HepG2 (cell line): ENCODE data around the gene QDPR. TPM values are rescaled to one million over a fixed set of nuclear protein-coding genes. Genes with fewer than 3 reads are reported as not detected.

ENCODE experiments used
- ARID2 ChIP-seq: sonication (generic); formaldehyde crosslinking; IDR thresholded peaks from 2 replicates; pipeline ENCODE4 v1.8.1; 2022; ENCODE audit warnings: mild to moderate bottlenecking, missing genetic modification reagents, borderline replicate concordance
- CEBPG ChIP-seq: IDR thresholded peaks from 2 replicates; pipeline ENCODE4 v1.6.1; 2016
- CREM ChIP-seq, 2 experiments: sonication (generic) in 1 of 2; formaldehyde crosslinking in 1 of 2; IDR thresholded peaks; 2 replicates each; pipeline versions ENCODE4 v1.4.0 to v1.6.1; 2016 to 2020; ENCODE audit warnings: antibody characterized with exemption in 1 of 2, mild to moderate bottlenecking in 1 of 2, missing genetic modification reagents in 1 of 2
- EP300 ChIP-seq, 3 experiments: sonication (generic) in 1 of 3; formaldehyde crosslinking in 1 of 3; IDR thresholded peaks; 2 replicates each; pipeline versions ENCODE4 v1.5.1 to v1.6.1; 2011 to 2020; ENCODE audit warnings: low read depth in 2 of 3, low read length in 2 of 3, borderline replicate concordance in 1 of 3, improper control_type of control experiment in 1 of 3, mild to moderate bottlenecking in 1 of 3, missing genetic modification reagents in 1 of 3, moderate library complexity in 1 of 3
- ETV5 ChIP-seq: IDR thresholded peaks from 2 replicates; pipeline ENCODE4 v1.6.1; 2018; ENCODE audit warnings: missing biosample characterization, missing genetic modification reagents, inconsistent platforms, borderline replicate concordance
- FOXA1 ChIP-seq, 2 experiments: fragments of 450-650 bp in 1 of 2; sonication (generic) in 1 of 2; formaldehyde crosslinking in 1 of 2; IDR thresholded peaks; 2 replicates each; pipeline versions ENCODE4 v1.4.0 to v1.6.1; 2016 to 2020; ENCODE audit warnings: missing genetic modification reagents in 1 of 2
- HDAC1 ChIP-seq: sonication (generic); formaldehyde crosslinking; IDR thresholded peaks from 2 replicates; pipeline ENCODE4 v1.5.1; 2020; ENCODE audit warnings: mild to moderate bottlenecking, missing genetic modification reagents
- JUND ChIP-seq: sonication (generic); formaldehyde crosslinking; IDR thresholded peaks from 2 replicates; pipeline ENCODE4 v1.8.0; 2022; ENCODE audit warnings: mild to moderate bottlenecking, missing genetic modification reagents
- MAFG ChIP-seq: sonication (generic); formaldehyde crosslinking; IDR thresholded peaks from 2 replicates; pipeline ENCODE4 v1.5.1; 2020; ENCODE audit warnings: mild to moderate bottlenecking, missing genetic modification reagents
- MED8 ChIP-seq: sonication (generic); formaldehyde crosslinking; IDR thresholded peaks from 2 replicates; pipeline ENCODE4 v1.8.1; 2023; ENCODE audit warnings: mild to moderate bottlenecking, missing genetic modification reagents; ENCODE audit not compliant: insufficient replicate concordance
- MEIS2 ChIP-seq: sonication (generic); formaldehyde crosslinking; IDR thresholded peaks from 2 replicates; pipeline ENCODE4 v1.9.0; 2021; ENCODE audit warnings: mild to moderate bottlenecking, missing genetic modification reagents
- MIER3 ChIP-seq: IDR thresholded peaks from 2 replicates; pipeline ENCODE4 v1.6.1; 2016; ENCODE audit warnings: missing compliant biosample characterization, borderline replicate concordance
- MLLT10 ChIP-seq: sonication (generic); formaldehyde crosslinking; IDR thresholded peaks from 2 replicates; pipeline ENCODE4 v1.4.0; 2020; ENCODE audit warnings: missing genetic modification reagents
- MZF1 ChIP-seq: sonication (generic); formaldehyde crosslinking; IDR thresholded peaks from 2 replicates; pipeline ENCODE4 v1.8.1; 2023; ENCODE audit warnings: mild to moderate bottlenecking, missing genetic modification reagents, borderline replicate concordance
- NCOA5 ChIP-seq: sonication (generic); formaldehyde crosslinking; IDR thresholded peaks from 2 replicates; pipeline ENCODE4 v1.4.0; 2020; ENCODE audit warnings: missing genetic modification reagents
- NFYB ChIP-seq: sonication (generic); formaldehyde crosslinking; IDR thresholded peaks from 2 replicates; pipeline ENCODE4 v1.4.0; 2020; ENCODE audit warnings: missing genetic modification reagents
- PHF21A ChIP-seq: sonication (generic); formaldehyde crosslinking; IDR thresholded peaks from 2 replicates; pipeline ENCODE4 v1.5.0; 2020; ENCODE audit warnings: mild to moderate bottlenecking, missing genetic modification reagents
- RELA ChIP-seq: sonication (generic); formaldehyde crosslinking; IDR thresholded peaks from 2 replicates; pipeline ENCODE4 v1.4.0; 2020; ENCODE audit warnings: missing genetic modification reagents
- SALL1 ChIP-seq: sonication (generic); formaldehyde crosslinking; IDR thresholded peaks from 2 replicates; pipeline ENCODE4 v1.8.0; 2022; ENCODE audit warnings: mild to moderate bottlenecking, missing genetic modification reagents
- SMAD3 ChIP-seq: sonication (generic); formaldehyde crosslinking; IDR thresholded peaks from 2 replicates; pipeline ENCODE4 v1.4.0; 2020; ENCODE audit warnings: missing genetic modification reagents
- SSRP1 ChIP-seq: IDR thresholded peaks from 2 replicates; pipeline ENCODE4 v1.6.1; 2016; ENCODE audit warnings: control low read depth
- ZBTB8A ChIP-seq: sonication (generic); formaldehyde crosslinking; IDR thresholded peaks from 2 replicates; pipeline ENCODE4 v1.4.0; 2020; ENCODE audit warnings: mild to moderate bottlenecking, low read depth, missing genetic modification reagents, borderline replicate concordance
- ZKSCAN8 ChIP-seq: IDR thresholded peaks from 2 replicates; pipeline ENCODE4 v1.6.1; 2016; ENCODE audit warnings: borderline replicate concordance, missing genetic modification reagents, missing compliant biosample characterization
- ZNF121 ChIP-seq: sonication (generic); formaldehyde crosslinking; IDR thresholded peaks from 2 replicates; pipeline ENCODE4 v1.5.0; 2020; ENCODE audit warnings: mild to moderate bottlenecking, missing genetic modification reagents
- ZNF350 ChIP-seq: sonication (generic); formaldehyde crosslinking; IDR thresholded peaks from 2 replicates; pipeline ENCODE4 v1.4.0; 2020; ENCODE audit warnings: mild to moderate bottlenecking, low read depth, missing genetic modification reagents, borderline replicate concordance
- ZNF547 ChIP-seq: sonication (generic); formaldehyde crosslinking; IDR thresholded peaks from 2 replicates; pipeline ENCODE4 v1.5.1; 2020; ENCODE audit warnings: mild to moderate bottlenecking, missing genetic modification reagents
- ZNF557 ChIP-seq: sonication (generic); formaldehyde crosslinking; IDR thresholded peaks from 2 replicates; pipeline ENCODE4 v1.4.0; 2020; ENCODE audit warnings: missing genetic modification reagents
- ZNF567 ChIP-seq: sonication (generic); formaldehyde crosslinking; IDR thresholded peaks from 2 replicates; pipeline ENCODE4 v1.8.1; 2023; ENCODE audit warnings: mild to moderate bottlenecking, missing genetic modification reagents, borderline replicate concordance
- ZNF615 ChIP-seq: sonication (generic); formaldehyde crosslinking; IDR thresholded peaks from 2 replicates; pipeline ENCODE4 v1.5.0; 2020; ENCODE audit warnings: mild to moderate bottlenecking, missing genetic modification reagents, borderline replicate concordance
- ZNF652 ChIP-seq: IDR thresholded peaks from 2 replicates; pipeline ENCODE4 v1.6.1; 2016; ENCODE audit warnings: low read depth, borderline replicate concordance
- ZSCAN31 ChIP-seq: sonication (generic); formaldehyde crosslinking; IDR thresholded peaks from 2 replicates; pipeline ENCODE4 v1.5.0; 2020; ENCODE audit warnings: low read depth, mild to moderate bottlenecking, missing genetic modification reagents
- polyA plus RNA-seq, 8 experiments: library from polyadenylated mRNA; depleted of rRNA in 3 of 8; stranded (reverse) in 7 of 8; unstranded in 1 of 8; fragments of >200 nt; fragmentation: Illumina TruSeq in 4 of 8; extraction: Trizol in 4 of 8; gene quantifications; 2 replicates each; pipeline versions ENCODE4 v1.2.1 to v1.2.3, GENCODE V29; 2011 to 2016; ENCODE audit warnings: low read depth in 4 of 8, missing spikeins in 1 of 8, mixed read lengths in 1 of 8; ENCODE audit not compliant: insufficient read depth in 1 of 8
- total RNA-seq, 5 experiments: library from RNA; depleted of rRNA; stranded (reverse); fragments of >200 nt; fragmentation: Illumina TruSeq; extraction: Trizol; gene quantifications; 2 replicates each; pipeline ENCODE4 v1.2.3, GENCODE V29; 2016; ENCODE audit warnings: low read depth in 1 of 5
- TF ChIP-seq, protein P1 (sequence below): sonication (generic); formaldehyde crosslinking; IDR thresholded peaks from 2 replicates; pipeline ENCODE4 v1.5.0; 2020; ENCODE audit warnings: missing genetic modification reagents
- TF ChIP-seq, protein P2 (sequence below): sonication (generic); formaldehyde crosslinking; IDR thresholded peaks from 2 replicates; pipeline ENCODE4 v1.5.1; 2020; ENCODE audit warnings: missing genetic modification reagents, mild to moderate bottlenecking, borderline replicate concordance

QDPR gene
- total and polyA plus RNA-seq, 2 of the 13 experiments (the other 11 are each of a cell fraction or from before 2014, with no cell fraction given) = 9.9 to 95.5 TPM

DNA sequence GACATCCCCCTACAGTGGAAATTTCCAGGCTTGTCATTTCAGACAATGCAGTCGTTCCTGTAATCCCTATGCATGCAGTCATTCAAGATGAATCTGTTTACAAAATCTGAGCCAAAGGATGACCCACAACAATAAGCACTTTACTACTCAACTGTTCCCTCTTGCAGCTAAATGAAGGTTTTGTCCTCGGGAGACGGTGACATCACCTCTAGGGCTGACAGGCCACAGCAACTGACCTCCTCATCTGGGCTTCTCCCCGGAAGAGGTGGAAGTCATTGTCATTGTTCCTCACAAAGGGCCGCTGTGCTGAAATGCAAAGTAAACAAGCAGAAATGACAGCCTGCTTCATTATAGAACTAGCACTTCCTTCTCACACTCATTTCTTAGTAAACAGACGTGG lies 32.3 kb upstream of the QDPR start (continued):
- TF ChIP-seq NCOA5 (CRISPR knock-in tag) (no peak), CEBPG (CRISPR knock-in tag) (peak; percentile 79), SSRP1 (CRISPR knock-in tag) (no peak), RELA (CRISPR knock-in tag) (no peak), ZSCAN31 (no peak), PHF21A (CRISPR knock-in tag) (peak; percentile 79), MZF1 (CRISPR knock-in tag) (no peak), CREM (IDR thresholded peaks at IDR 0.05) (peak; percentile 72), CREM (CRISPR knock-in tag; IDR thresholded peaks at IDR 0.05) (no peak), MAFG (CRISPR knock-in tag) (no peak), MEIS2 (peak; percentile 88; the same call in 1 of the 2 replicates), ZNF567 (CRISPR knock-in tag) (no peak), ZNF547 (no peak), FOXA1 (IDR thresholded peaks at IDR 0.05) (peak; percentile 52; the same call in 1 of the 2 replicates), FOXA1 (CRISPR knock-in tag; IDR thresholded peaks at IDR 0.05) (peak; percentile 97), SALL1 (CRISPR knock-in tag) (peak; percentile 99), ZBTB8A (CRISPR knock-in tag) (no peak), MED8 (CRISPR knock-in tag) (no peak), ZNF557 (no peak), ZNF350 (CRISPR knock-in tag) (0 out of 2 replicates have a peak, but pooled peaks have one; percentile 30), JUND (CRISPR knock-in tag) (peak; percentile 73; the same call in 1 of the 2 replicates), HDAC1 (CRISPR knock-in tag) (peak; percentile 58), ETV5 (CRISPR knock-in tag) (peak; percentile 99), ZNF615 (no peak), MLLT10 (CRISPR knock-in tag) (no peak), ZKSCAN8 (CRISPR knock-in tag) (peak; percentile 72; the same call in 1 of the 2 replicates), ARID2 (CRISPR knock-in tag) (no peak), ZNF121 (no peak), EP300 (IDR thresholded peaks at IDR 0.05; ENCODE audit: low read depth in 2 of 2, low read length in 2 of 2) (peak in 1 of 2 experiments; percentile 93; a peak in 2 of 4 replicates), EP300 (CRISPR knock-in tag; IDR thresholded peaks at IDR 0.05; ENCODE audit: borderline replicate concordance) (peak; percentile 79; the same call in 1 of the 2 replicates), ZNF652 (CRISPR knock-in tag) (peak; percentile 44; the same call in 1 of the 2 replicates), SMAD3 (CRISPR knock-in tag) (peak; percentile 79), MIER3 (CRISPR knock-in tag) (peak; percentile 65; the same call in 1 of the 2 replicates), NFYB (no peak)
- TF ChIP-seq, protein P1, sequence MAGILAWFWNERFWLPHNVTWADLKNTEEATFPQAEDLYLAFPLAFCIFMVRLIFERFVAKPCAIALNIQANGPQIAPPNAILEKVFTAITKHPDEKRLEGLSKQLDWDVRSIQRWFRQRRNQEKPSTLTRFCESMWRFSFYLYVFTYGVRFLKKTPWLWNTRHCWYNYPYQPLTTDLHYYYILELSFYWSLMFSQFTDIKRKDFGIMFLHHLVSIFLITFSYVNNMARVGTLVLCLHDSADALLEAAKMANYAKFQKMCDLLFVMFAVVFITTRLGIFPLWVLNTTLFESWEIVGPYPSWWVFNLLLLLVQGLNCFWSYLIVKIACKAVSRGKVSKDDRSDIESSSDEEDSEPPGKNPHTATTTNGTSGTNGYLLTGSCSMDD = no peak
- TF ChIP-seq, protein P2, sequence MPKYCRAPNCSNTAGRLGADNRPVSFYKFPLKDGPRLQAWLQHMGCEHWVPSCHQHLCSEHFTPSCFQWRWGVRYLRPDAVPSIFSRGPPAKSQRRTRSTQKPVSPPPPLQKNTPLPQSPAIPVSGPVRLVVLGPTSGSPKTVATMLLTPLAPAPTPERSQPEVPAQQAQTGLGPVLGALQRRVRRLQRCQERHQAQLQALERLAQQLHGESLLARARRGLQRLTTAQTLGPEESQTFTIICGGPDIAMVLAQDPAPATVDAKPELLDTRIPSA (CRISPR knock-in tag) = no peak
